Subcutaneous adipose tissue (tissue), 4 donors: ENCODE data around the gene FUZ. TPM values are rescaled to one million over a fixed set of nuclear protein-coding genes. Genes with fewer than 3 reads are reported as not detected.

Source experiments
- CTCF ChIP-seq: fragments of 450-650 bp; IDR thresholded peaks from one replicate; pipeline ENCODE4 v1.5.1; 2016; ENCODE audit warnings: low read depth, mild to moderate bottlenecking, control low read depth, antibody characterized with exemption, moderate library complexity
- total RNA-seq, 4 donors: library from RNA; depleted of rRNA; stranded (reverse); fragments of >200 nt; gene quantifications; one replicate each; pipeline ENCODE4 v1.1.0, GENCODE V29; 2016

The FUZ gene
- total RNA-seq, 4 donors from 2014 or later = 6.7 to 18.6 (median 13.3) TPM

- TF ChIP-seq CTCF = no peak
These were observed 23.3 kb upstream of the FUZ start for GRCh38 chr19:49836176-49837008.

- TF ChIP-seq CTCF = no peak
These were observed 22.5 kb upstream of the FUZ start for GRCh38 chr19:49835562-49835961.

- TF ChIP-seq CTCF = no peak
These were observed 20.5 kb upstream of the FUZ start for GRCh38 chr19:49833599-49833998.

- no peak for TF ChIP-seq CTCF
These were observed 19.5 kb upstream of the FUZ start for GRCh38 chr19:49832556-49832955.

- TF ChIP-seq CTCF = no peak
These were observed 18.5 kb upstream of the FUZ start for GRCh38 chr19:49831592-49831991.

- TF ChIP-seq CTCF = no peak
These were observed 17.7 kb upstream of the FUZ start for GRCh38 chr19:49830766-49831165.

GRCh38 chr19:49829721-49830120 is 16.6 kb upstream of the FUZ start:
- no peak for TF ChIP-seq CTCF
